ENCODE data around the gene KRTAP4-4. TPM values are rescaled to one million over a fixed set of nuclear protein-coding genes. Genes with fewer than 3 reads are reported as not detected.

Gene KRTAP4-4
- total RNA-seq, 4 donors from 2014 or later, result not detected

DNA sequence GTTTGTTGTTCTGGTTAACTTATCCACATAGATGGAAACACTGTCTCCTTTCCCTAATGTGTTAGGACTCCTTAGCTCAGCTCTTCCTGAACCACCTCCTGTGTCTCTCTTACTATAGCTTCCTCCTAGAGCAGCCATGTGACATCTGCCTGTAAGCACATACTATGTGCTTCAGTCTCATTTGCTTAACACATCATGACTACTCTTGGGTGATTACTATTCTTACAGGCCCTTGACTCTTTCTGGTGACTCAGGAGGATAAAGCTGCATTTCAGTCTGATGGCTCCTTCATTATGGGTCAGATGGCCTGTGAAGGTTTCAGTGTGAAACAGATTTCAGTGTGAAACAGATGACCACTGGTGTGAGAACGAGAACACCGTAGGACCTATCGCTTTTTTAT lies 17.8 kb upstream of the KRTAP4-4 start:
- TF ChIP-seq, protein P1, sequence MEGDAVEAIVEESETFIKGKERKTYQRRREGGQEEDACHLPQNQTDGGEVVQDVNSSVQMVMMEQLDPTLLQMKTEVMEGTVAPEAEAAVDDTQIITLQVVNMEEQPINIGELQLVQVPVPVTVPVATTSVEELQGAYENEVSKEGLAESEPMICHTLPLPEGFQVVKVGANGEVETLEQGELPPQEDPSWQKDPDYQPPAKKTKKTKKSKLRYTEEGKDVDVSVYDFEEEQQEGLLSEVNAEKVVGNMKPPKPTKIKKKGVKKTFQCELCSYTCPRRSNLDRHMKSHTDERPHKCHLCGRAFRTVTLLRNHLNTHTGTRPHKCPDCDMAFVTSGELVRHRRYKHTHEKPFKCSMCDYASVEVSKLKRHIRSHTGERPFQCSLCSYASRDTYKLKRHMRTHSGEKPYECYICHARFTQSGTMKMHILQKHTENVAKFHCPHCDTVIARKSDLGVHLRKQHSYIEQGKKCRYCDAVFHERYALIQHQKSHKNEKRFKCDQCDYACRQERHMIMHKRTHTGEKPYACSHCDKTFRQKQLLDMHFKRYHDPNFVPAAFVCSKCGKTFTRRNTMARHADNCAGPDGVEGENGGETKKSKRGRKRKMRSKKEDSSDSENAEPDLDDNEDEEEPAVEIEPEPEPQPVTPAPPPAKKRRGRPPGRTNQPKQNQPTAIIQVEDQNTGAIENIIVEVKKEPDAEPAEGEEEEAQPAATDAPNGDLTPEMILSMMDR (IDR thresholded peaks at IDR 0.05), result no peak
- TF ChIP-seq POLR2A (IDR thresholded peaks at IDR 0.05; ENCODE audit: low read depth) (no peak), EP300 (IDR thresholded peaks at IDR 0.05) (no peak), POLR2AphosphoS5 (IDR thresholded peaks at IDR 0.05) (no peak)
- Histone ChIP-seq H3K4me3 (no peak overlapping the region), H3K27me3 (peaks cover 0 to 6% (median 2%) of the 10 kb centered on the region in 4 donors), H3K27ac (replicated peaks in 1 of 4) (no peak overlapping the region), H3K4me1 (no peaks in the 10 kb centered on the region), H3K36me3 (no peaks in the 10 kb centered on the region), H3K9me3 (no peaks in the 10 kb centered on the region)
- intact Hi-C loops (cut with DNase I), result no loop called here
- 93% methylated on average over 3 of the region's 3 CpGs for WGBS
- no peak for DNase-seq (ENCODE audit: extremely low spot score)

DNA sequence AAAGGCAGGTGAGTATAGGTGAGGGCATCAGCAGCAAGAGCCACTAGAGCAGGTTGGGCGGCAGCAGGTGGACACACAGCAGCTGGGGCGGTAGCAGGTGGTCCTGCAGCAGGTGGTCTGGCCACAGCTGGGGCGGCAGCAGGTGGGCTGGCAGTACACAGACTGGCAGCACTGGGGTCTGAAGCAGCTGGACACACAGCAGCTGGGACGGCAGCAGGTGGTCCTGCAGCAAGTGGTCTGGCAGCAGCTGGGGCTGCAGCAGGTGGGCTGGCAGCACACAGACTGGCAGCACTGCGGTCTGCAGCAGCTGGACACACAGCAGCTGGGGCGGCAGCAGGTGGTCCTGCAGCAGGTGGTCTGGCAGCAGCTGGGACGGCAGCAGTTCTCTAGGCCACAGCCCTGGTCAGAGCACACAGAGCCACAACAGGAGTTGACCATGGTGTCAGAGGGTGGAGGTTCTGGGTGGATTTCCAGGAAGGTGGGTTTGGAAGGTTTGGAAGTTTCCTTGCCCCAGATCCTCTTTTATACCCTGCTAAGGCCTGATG lies 17.3 kb upstream of the KRTAP4-4 start, which contains the start of gene KRTAP4-2:
TSS of gene KRTAP4-2 (minus strand) at position 495 of the 545 bp plus-strand sequence. CDS start at position 438, 57 bp downstream.
- 66% methylated on average over 7 of the region's 7 CpGs for WGBS
- no peaks in the 10 kb centered on the region for H3K9me3 ChIP-seq
- no peak within 1 kb of the TSS for H3K27ac ChIP-seq (replicated peaks in 1 of 4)
- intact Hi-C loops (cut with DNase I), result no loop called here
- peaks cover 0 to 6% (median 2%) of the 10 kb centered on the region in 4 donors for H3K27me3 ChIP-seq
- no peak for DNase-seq (ENCODE audit: extremely low spot score)
- H3K36me3 ChIP-seq, result no peaks in the 10 kb centered on the region
- no peak within 1 kb of the TSS for H3K4me3 ChIP-seq
- no peaks in the 10 kb centered on the region for H3K4me1 ChIP-seq
- TF ChIP-seq POLR2AphosphoS5 (IDR thresholded peaks at IDR 0.05), result no peak
- TF ChIP-seq EP300 (IDR thresholded peaks at IDR 0.05), result no peak

DNA sequence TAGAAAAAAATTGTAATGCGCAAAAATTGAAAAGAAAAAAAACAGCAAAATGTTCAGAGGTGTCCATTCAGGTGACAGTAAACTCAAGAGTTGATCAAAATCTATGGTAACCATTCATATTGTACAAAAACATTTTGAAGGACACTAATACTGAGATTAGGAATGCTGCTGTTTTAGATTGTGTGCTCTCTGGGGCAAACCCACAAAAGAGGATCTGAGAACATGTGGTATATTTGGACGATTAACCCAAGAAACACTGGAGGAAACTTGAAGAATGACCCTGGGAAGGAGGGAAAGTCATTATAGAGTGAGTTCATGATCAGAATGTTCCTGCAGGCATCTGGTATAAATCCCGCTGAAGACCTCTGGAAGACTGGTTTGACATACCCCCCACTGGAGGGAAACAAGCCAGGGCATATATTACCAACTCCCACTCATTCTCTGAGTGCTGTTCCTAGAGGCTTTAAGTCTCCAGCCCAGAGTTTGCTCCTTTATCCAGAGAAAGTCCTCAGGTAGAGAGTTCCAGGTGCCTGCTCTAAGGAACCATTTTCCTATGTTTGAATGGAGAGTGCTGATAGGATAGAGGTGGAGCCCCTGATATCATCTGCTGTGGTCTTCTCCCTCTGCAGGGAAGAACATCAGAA lies 16.3 kb upstream of the KRTAP4-4 start:
- intact Hi-C loops (cut with DNase I), result no loop called here
- no peak overlapping the region for H3K4me3 ChIP-seq
- H3K36me3 ChIP-seq, result no peaks in the 10 kb centered on the region
- TF ChIP-seq EP300 (IDR thresholded peaks at IDR 0.05) (no peak), POLR2AphosphoS5 (IDR thresholded peaks at IDR 0.05) (no peak), POLR2A (IDR thresholded peaks at IDR 0.05; ENCODE audit: low read depth) (no peak)
- TF ChIP-seq, protein P1 (IDR thresholded peaks at IDR 0.05), result no peak
- peaks cover 0 to 6% (median 2%) of the 10 kb centered on the region in 4 donors for H3K27me3 ChIP-seq
- no peak overlapping the region for H3K27ac ChIP-seq (replicated peaks in 1 of 4)
- H3K9me3 ChIP-seq, result no peaks in the 10 kb centered on the region
- no peak for DNase-seq (ENCODE audit: extremely low spot score)
- 86% methylated on average over 3 of the region's 3 CpGs for WGBS
- H3K4me1 ChIP-seq, result no peaks in the 10 kb centered on the region

DNA sequence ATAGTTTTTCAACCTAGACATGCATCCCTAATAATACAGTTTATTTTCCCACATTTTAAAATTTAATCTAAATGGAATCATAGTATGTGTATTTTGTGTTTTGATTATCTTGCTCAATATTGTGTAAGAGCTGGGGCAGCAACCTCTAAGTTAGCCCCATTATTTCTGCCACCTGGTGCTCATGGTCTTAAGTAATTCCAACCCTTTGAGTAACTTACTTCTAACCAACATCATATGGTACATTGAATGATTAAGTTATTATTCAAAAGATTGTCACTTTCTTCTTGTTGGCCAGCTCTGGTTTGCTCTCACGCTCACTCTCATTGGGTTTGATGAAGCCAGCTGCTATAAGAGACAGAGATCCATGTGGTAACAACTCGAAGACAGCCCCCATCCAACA lies 11.3 kb upstream of the KRTAP4-4 start:
- Histone ChIP-seq H3K27me3 (peaks cover 0 to 6% (median 2%) of the 10 kb centered on the region in 4 donors), H3K4me3 (no peak overlapping the region), H3K36me3 (no peaks in the 10 kb centered on the region), H3K9me3 (no peaks in the 10 kb centered on the region), H3K4me1 (no peaks in the 10 kb centered on the region), H3K27ac (replicated peaks in 1 of 4) (no peak overlapping the region)
- WGBS, result 79% methylated on average over 2 of the region's 2 CpGs
- intact Hi-C loops (cut with DNase I), result no loop called here
- no peak for TF ChIP-seq POLR2A (IDR thresholded peaks at IDR 0.05; ENCODE audit: low read depth)
- TF ChIP-seq, protein P1 (IDR thresholded peaks at IDR 0.05), result no peak
- TF ChIP-seq EP300 (IDR thresholded peaks at IDR 0.05), result no peak
- no peak for DNase-seq (ENCODE audit: extremely low spot score)

DNA sequence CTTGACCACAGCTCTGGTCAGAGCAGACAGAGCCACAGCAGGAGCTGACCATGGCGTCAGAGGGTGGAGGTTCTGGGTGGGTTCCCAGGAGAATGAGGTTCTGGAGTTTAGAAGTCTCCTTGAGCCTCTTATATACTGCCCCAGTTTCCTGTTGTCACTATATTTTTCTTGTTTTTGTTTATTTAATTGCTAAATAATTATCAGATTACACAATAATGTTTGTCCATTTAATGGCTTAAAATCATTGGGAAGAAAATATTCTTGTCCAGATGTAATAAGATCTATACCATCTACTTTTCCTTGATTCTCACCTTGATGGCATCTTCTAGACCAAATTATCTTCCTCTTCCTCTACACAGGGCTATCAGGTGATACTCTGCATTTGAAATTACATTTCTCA lies 7.6 kb upstream of the KRTAP4-4 start, which contains the start of gene KRTAP4-3:
TSS of gene KRTAP4-3 (minus strand) at position 101 of the 400 bp plus-strand sequence. CDS start at position 52, 49 bp downstream.
- no peaks in the 10 kb centered on the region for H3K9me3 ChIP-seq
- no peak for DNase-seq (ENCODE audit: extremely low spot score)
- 100% methylated on average over 1 of the region's 1 CpG for WGBS
- TF ChIP-seq EP300 (IDR thresholded peaks at IDR 0.05), result no peak
- no peak for TF ChIP-seq POLR2A (IDR thresholded peaks at IDR 0.05; ENCODE audit: low read depth)
- TF ChIP-seq, protein P1 (IDR thresholded peaks at IDR 0.05), result no peak
- TF ChIP-seq POLR2AphosphoS5 (IDR thresholded peaks at IDR 0.05), result no peak
- no peaks in the 10 kb centered on the region for H3K4me1 ChIP-seq
- H3K4me3 ChIP-seq, result no peak within 1 kb of the TSS
- no peak within 1 kb of the TSS for H3K27ac ChIP-seq (replicated peaks in 1 of 4)
- no peaks in the 10 kb centered on the region for H3K36me3 ChIP-seq
- peaks cover 0 to 6% (median 0%) of the 10 kb centered on the region in 4 donors for H3K27me3 ChIP-seq
- intact Hi-C loops (cut with DNase I), result no loop called here
